ENCODE data around the gene EID1. TPM values are rescaled to one million over a fixed set of nuclear protein-coding genes. Genes with fewer than 3 reads are reported as not detected.

Gene EID1
- total RNA-seq, 1 experiment from 2014 or later, result 104 TPM

- TF ChIP-seq FOXJ3 (CRISPR knock-in tag; IDR thresholded peaks at IDR 0.05; ENCODE audit: borderline replicate concordance) (no peak), GTF2I (CRISPR knock-in tag; conservative IDR thresholded peaks at IDR 0.05) (no peak), FOXP4 (CRISPR knock-in tag; IDR thresholded peaks at IDR 0.05) (no peak), GABPB1 (CRISPR knock-in tag; IDR thresholded peaks at IDR 0.05) (no peak), TEAD4 (CRISPR knock-in tag; IDR thresholded peaks at IDR 0.05) (no peak)
These were observed 27.3 kb upstream of the EID1 start (continued) for GRCh38 chr15:48850648-48851047.

- ChIA-PET CTCF (no interaction called here), POLR2A (no interaction called here)
- Mint-ChIP-seq H3K4me1 (peaks cover 18% of the 10 kb centered on the region), H3K4me3 (no peak overlapping the region), H3K36me3 (no peaks in the 10 kb centered on the region), H3K27me3 (ENCODE audit: low read depth) (no peaks in the 10 kb centered on the region), H3K27ac (no peak overlapping the region), H3K9me3 (peaks cover 4% of the 10 kb centered on the region; the same call in 1 of the 2 replicates)
- ATAC-seq (no peak), DNase-seq (ENCODE audit: low spot score) (no peak)
- no peak for TF ChIP-seq PRDM15 (CRISPR knock-in tag; IDR thresholded peaks at IDR 0.05)
- TF ChIP-seq ZSCAN18 (CRISPR knock-in tag; IDR thresholded peaks at IDR 0.05), result no peak
- no peak for TF ChIP-seq ZNF232 (CRISPR knock-in tag; IDR thresholded peaks at IDR 0.05)
- TF ChIP-seq ZNF532 (CRISPR knock-in tag; IDR thresholded peaks at IDR 0.05; ENCODE audit: borderline replicate concordance), result no peak
- TF ChIP-seq HMGA2 (CRISPR knock-in tag; IDR thresholded peaks at IDR 0.05), result no peak
- TF ChIP-seq CREB1 (CRISPR knock-in tag; IDR thresholded peaks at IDR 0.05), result no peak
- no peak for TF ChIP-seq TP53 (CRISPR knock-in tag; IDR thresholded peaks at IDR 0.05)
- TF ChIP-seq ZNF512 (CRISPR knock-in tag; IDR thresholded peaks at IDR 0.05; ENCODE audit: borderline replicate concordance), result no peak
- no peak for TF ChIP-seq NR1H2 (CRISPR knock-in tag; IDR thresholded peaks at IDR 0.05)
- TF ChIP-seq NFATC4 (CRISPR knock-in tag; IDR thresholded peaks at IDR 0.05), result no peak
- no peak for TF ChIP-seq ZNF396 (CRISPR knock-in tag; IDR thresholded peaks at IDR 0.05; ENCODE audit: borderline replicate concordance)
- no peak for TF ChIP-seq CDX4 (CRISPR knock-in tag; IDR thresholded peaks at IDR 0.05; ENCODE audit: borderline replicate concordance)
- TF ChIP-seq TEAD1 (CRISPR knock-in tag; IDR thresholded peaks at IDR 0.05), result no peak
- TF ChIP-seq CREM (CRISPR knock-in tag; IDR thresholded peaks at IDR 0.05), result no peak
- TF ChIP-seq ZNF138 (CRISPR knock-in tag; conservative IDR thresholded peaks at IDR 0.05), result no peak
- no peak for TF ChIP-seq TEAD4 (CRISPR knock-in tag; IDR thresholded peaks at IDR 0.05)
- no peak for TF ChIP-seq FOXK1 (CRISPR knock-in tag; IDR thresholded peaks at IDR 0.05)
- no peak for TF ChIP-seq RORB (CRISPR knock-in tag; IDR thresholded peaks at IDR 0.05)
These were observed 26.0 kb upstream of the EID1 start for GRCh38 chr15:48851956-48852355.

Measured in WTC11 (cell line).